Measurements from ENCODE around the gene ZNF764.
A peak's percentile ranks its signal among the peaks of the same experiment; 100 is the strongest.
"Not testable (repeated sequence)": the region's sequence is repeated elsewhere in the genome, so short reads cannot be mapped to it uniquely, and the experiment has no call there.

The ZNF764 gene

GRCh38 chr16:30557957-30558788, at the start of gene ZNF764:
Gene ZNF764, minus strand, starts transcription at chr16:30558374. Its CDS starts 192 bp downstream, at chr16:30558182.
- peak; percentile 93 to 96 for DNase-seq (ENCODE audit: low read depth in 2 of 2)

- DNase-seq (ENCODE audit: low read depth in 2 of 2) = no peak
These were observed 47.8 kb upstream of the ZNF764 start for GRCh38 chr16:30606004-30606403.

GRCh38 chr16:30605158-30605557, 47.0 kb upstream of the ZNF764 start:
- no peak for DNase-seq (ENCODE audit: low read depth in 2 of 2)

- DNase-seq (ENCODE audit: low read depth in 2 of 2) = no peak
These were observed 46.3 kb upstream of the ZNF764 start for GRCh38 chr16:30604316-30604947.

- DNase-seq (ENCODE audit: low read depth in 2 of 2) = no peak
These were observed 45.8 kb upstream of the ZNF764 start for GRCh38 chr16:30603945-30604315.

- no peak for DNase-seq (ENCODE audit: low read depth in 2 of 2)
These were observed 44.6 kb upstream of the ZNF764 start for GRCh38 chr16:30602616-30603277.

GRCh38 chr16:30601966-30602365, 43.8 kb upstream of the ZNF764 start:
- DNase-seq (ENCODE audit: low read depth in 2 of 2) = no peak

- no peak for DNase-seq (ENCODE audit: low read depth in 2 of 2)
These were observed 42.8 kb upstream of the ZNF764 start for GRCh38 chr16:30600929-30601328.

- DNase-seq (ENCODE audit: low read depth in 2 of 2) = no peak
These were observed 42.0 kb upstream of the ZNF764 start for GRCh38 chr16:30600215-30600614.

GRCh38 chr16:30592871-30593270, 34.7 kb upstream of the ZNF764 start:
- DNase-seq (ENCODE audit: low read depth in 2 of 2) = no peak

GRCh38 chr16:30590869-30591268, 32.7 kb upstream of the ZNF764 start:
- not testable (repeated sequence) for DNase-seq (ENCODE audit: low read depth in 2 of 2)

GRCh38 chr16:30589582-30589981, 31.4 kb upstream of the ZNF764 start:
- not testable (repeated sequence) for DNase-seq (ENCODE audit: low read depth in 2 of 2)

GRCh38 chr16:30588651-30589050, 30.5 kb upstream of the ZNF764 start:
- DNase-seq (ENCODE audit: low read depth in 2 of 2) = no peak

- DNase-seq (ENCODE audit: low read depth in 2 of 2) = peak; percentile 78 to 90
These were observed 27.4 kb upstream of the ZNF764 start, which contains the start of gene ZNF785 for GRCh38 chr16:30585400-30586191. Gene ZNF785, minus strand, starts transcription at chr16:30585697. Its CDS starts 86 bp downstream, at chr16:30585611.

- DNase-seq (ENCODE audit: low read depth in 2 of 2) = peak in 1 of 2 donors; percentile 17
These were observed 26.8 kb upstream of the ZNF764 start for GRCh38 chr16:30585022-30585399.

GRCh38 chr16:30582611-30583340, 24.6 kb upstream of the ZNF764 start:
- DNase-seq (ENCODE audit: low read depth in 2 of 2) = no peak

- DNase-seq (ENCODE audit: low read depth in 2 of 2) = no peak
These were observed 23.3 kb upstream of the ZNF764 start for GRCh38 chr16:30581457-30581856.

GRCh38 chr16:30574678-30575077, 16.5 kb upstream of the ZNF764 start:
- DNase-seq (ENCODE audit: low read depth in 2 of 2) = no peak

GRCh38 chr16:30571445-30572322, 13.5 kb upstream of the ZNF764 start, which contains the start of gene ZNF688:
Gene ZNF688, minus strand, starts transcription at chr16:30571714. Its CDS starts 85 bp downstream, at chr16:30571629.
- peak; percentile 84 to 90 for DNase-seq (ENCODE audit: low read depth in 2 of 2)

All from stimulated activated CD4-positive, alpha-beta T cell treated with anti-CD3 and anti-CD28 coated beads, Interleukin-4, amount 100 ng/mL, for 48 hours (primary cell).